ENCODE data around the gene MRPL54. TPM values are rescaled to one million over a fixed set of nuclear protein-coding genes. Genes with fewer than 3 reads are reported as not detected.

Gene MRPL54
- polyA plus RNA-seq, 2 of the 4 experiments (the other 2 are of a cell fraction), result 30.8 to 47.5 TPM

- POLR2A ChIA-PET, result no interaction called here
- no peak overlapping the region for H3K27ac ChIP-seq
- H3K4me2 ChIP-seq, result no peak overlapping the region
- 87% methylated on average over 14 of the region's 32 CpGs for WGBS (ENCODE audit: missing lambda C conversion rate)
- CTCF ChIA-PET, result interaction anchor here (1.0 to 1.2 kb wide), 2 partner anchors 9 to 473 kb away, joined by 3 read pairs; no protein-coding TSS in a partner anchor
- H3K4me3 ChIP-seq, result no peak overlapping the region
- H3K9me3 ChIP-seq, result no peaks in the 10 kb centered on the region
- H3K4me1 ChIP-seq, result peaks cover 15% of the 10 kb centered on the region
- no peak for DNase-seq (ENCODE audit: low read depth in 1 of 2, low spot score in 1 of 2)
- TF ChIP-seq FOSB (CRISPR knock-in tag; IDR thresholded peaks at IDR 0.05) (no peak), RAD21 (conservative IDR thresholded peaks at IDR 0.05 in 1 of 2, IDR thresholded peaks at IDR 0.05 in 1 of 2) (no peak), HOXB13 (CRISPR knock-in tag; IDR thresholded peaks at IDR 0.05; ENCODE audit: low read depth) (no peak), CEBPB (IDR thresholded peaks at IDR 0.05) (no peak), KDM1A (IDR thresholded peaks at IDR 0.05; ENCODE audit: low read depth) (no peak), FOXS1 (CRISPR knock-in tag; IDR thresholded peaks at IDR 0.05) (no peak), HMGXB4 (CRISPR knock-in tag; IDR thresholded peaks at IDR 0.05; ENCODE audit: borderline replicate concordance) (no peak), EHF (CRISPR knock-in tag; IDR thresholded peaks at IDR 0.05) (no peak), ZSCAN20 (CRISPR knock-in tag; IDR thresholded peaks at IDR 0.05) (no peak), EP300 (IDR thresholded peaks at IDR 0.05) (no peak), MAZ (IDR thresholded peaks at IDR 0.05; ENCODE audit: borderline replicate concordance, low read depth, low read length) (no peak), SREBF2 (IDR thresholded peaks at IDR 0.05) (no peak), CHD2 (IDR thresholded peaks at IDR 0.05; ENCODE audit: low read length, partially characterized antibody) (no peak), GATA3 (IDR thresholded peaks at IDR 0.05; ENCODE audit: borderline replicate concordance) (no peak), ZC3H11A (IDR thresholded peaks at IDR 0.05) (no peak), PHF8 (IDR thresholded peaks at IDR 0.05; ENCODE audit: borderline replicate concordance, low read depth) (no peak)
- TF ChIP-seq, protein P1, sequence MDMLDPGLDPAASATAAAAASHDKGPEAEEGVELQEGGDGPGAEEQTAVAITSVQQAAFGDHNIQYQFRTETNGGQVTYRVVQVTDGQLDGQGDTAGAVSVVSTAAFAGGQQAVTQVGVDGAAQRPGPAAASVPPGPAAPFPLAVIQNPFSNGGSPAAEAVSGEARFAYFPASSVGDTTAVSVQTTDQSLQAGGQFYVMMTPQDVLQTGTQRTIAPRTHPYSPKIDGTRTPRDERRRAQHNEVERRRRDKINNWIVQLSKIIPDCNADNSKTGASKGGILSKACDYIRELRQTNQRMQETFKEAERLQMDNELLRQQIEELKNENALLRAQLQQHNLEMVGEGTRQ (IDR thresholded peaks at IDR 0.05), result no peak
- TF ChIP-seq, protein P2, sequence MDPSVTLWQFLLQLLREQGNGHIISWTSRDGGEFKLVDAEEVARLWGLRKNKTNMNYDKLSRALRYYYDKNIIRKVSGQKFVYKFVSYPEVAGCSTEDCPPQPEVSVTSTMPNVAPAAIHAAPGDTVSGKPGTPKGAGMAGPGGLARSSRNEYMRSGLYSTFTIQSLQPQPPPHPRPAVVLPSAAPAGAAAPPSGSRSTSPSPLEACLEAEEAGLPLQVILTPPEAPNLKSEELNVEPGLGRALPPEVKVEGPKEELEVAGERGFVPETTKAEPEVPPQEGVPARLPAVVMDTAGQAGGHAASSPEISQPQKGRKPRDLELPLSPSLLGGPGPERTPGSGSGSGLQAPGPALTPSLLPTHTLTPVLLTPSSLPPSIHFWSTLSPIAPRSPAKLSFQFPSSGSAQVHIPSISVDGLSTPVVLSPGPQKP (IDR thresholded peaks at IDR 0.05; ENCODE audit: low read depth, low read length), result no peak
- no peak for FAIRE-seq
- ATAC-seq, result no peak
Measured at GRCh38 chr19:3730457-3730958, 32.0 kb upstream of the MRPL54 start.

GRCh38 chr19:3732108-3732507 lies 30.4 kb upstream of the MRPL54 start:
- POLR2A ChIA-PET, result no interaction called here
- CTCF ChIA-PET, result interaction anchor here (1.1 to 1.4 kb wide), 3 partner anchors 8 to 67 kb away, joined by 3 to 5 read pairs (median 4); no protein-coding TSS in a partner anchor
- Histone ChIP-seq H3K4me3 (no peak overlapping the region), H3K9me3 (no peaks in the 10 kb centered on the region), H3K4me2 (no peak overlapping the region), H3K4me1 (peaks cover 13% of the 10 kb centered on the region), H3K27ac (no peak overlapping the region)
- TF ChIP-seq HMGXB4 (CRISPR knock-in tag; IDR thresholded peaks at IDR 0.05; ENCODE audit: borderline replicate concordance), result no peak
- no peak for TF ChIP-seq CBX2 (IDR thresholded peaks at IDR 0.05; ENCODE audit: borderline replicate concordance, low read depth)
- no peak for TF ChIP-seq TFCP2L1 (CRISPR knock-in tag; IDR thresholded peaks at IDR 0.05)
- TF ChIP-seq HES2 (IDR thresholded peaks at IDR 0.05), result no peak
- no peak for TF ChIP-seq POLR2A (IDR thresholded peaks at IDR 0.05; ENCODE audit: low read length)
- TF ChIP-seq PHF8 (IDR thresholded peaks at IDR 0.05; ENCODE audit: borderline replicate concordance, low read depth), result no peak
- no peak for TF ChIP-seq MAFK (IDR thresholded peaks at IDR 0.05; ENCODE audit: partially characterized antibody)
- no peak for TF ChIP-seq ZNF302 (CRISPR knock-in tag; IDR thresholded peaks at IDR 0.05)
- no peak for TF ChIP-seq EP300 (IDR thresholded peaks at IDR 0.05)
- TF ChIP-seq RFX5 (IDR thresholded peaks at IDR 0.05), result no peak
- no peak for TF ChIP-seq HOXA7 (CRISPR knock-in tag; IDR thresholded peaks at IDR 0.05)
- TF ChIP-seq BHLHE40 (IDR thresholded peaks at IDR 0.05; ENCODE audit: low read depth, low read length), result no peak
- no peak for TF ChIP-seq CTCF (IDR thresholded peaks at IDR 0.05)
- ATAC-seq, result no peak
- 60% methylated on average over 1 of the region's 1 CpG for WGBS (ENCODE audit: missing lambda C conversion rate)
- DNase-seq (ENCODE audit: low read depth in 1 of 2, low spot score in 1 of 2), result no peak
- FAIRE-seq, result no peak

All from A549 (cell line).